Endothelial cell of umbilical vein (primary cell): ENCODE data around the gene ABCA7.

Experiments used
- CTCF ChIP-seq, 2 donors: IDR thresholded peaks; 1 replicate in 1 of 2; 2 replicates in 1 of 2; pipeline ENCODE4 v1.5.1; 2011; ENCODE audit warnings: low read length in 2 of 2, mild to moderate bottlenecking in 2 of 2, moderate library complexity in 2 of 2, control low read depth in 1 of 2, inconsistent platforms in 1 of 2, low read depth in 1 of 2; ENCODE audit not compliant: insufficient read depth in 1 of 2; ENCODE audit errors: extremely low read depth in 1 of 2
- EZH2 ChIP-seq: IDR thresholded peaks from 2 replicates; pipeline ENCODE4 v1.6.1; 2012; ENCODE audit warnings: borderline replicate concordance, low read depth, mild to moderate bottlenecking, moderate library complexity, low read length, inconsistent platforms; ENCODE audit not compliant: severe bottlenecking
- GATA2 ChIP-seq: IDR thresholded peaks from 2 replicates; pipeline ENCODE4 v1.7.0; 2011; ENCODE audit warnings: low read depth, mild to moderate bottlenecking, moderate library complexity, mixed read lengths, low read length; ENCODE audit not compliant: insufficient read length, insufficient read depth
- MAX ChIP-seq: IDR thresholded peaks from 2 replicates; pipeline ENCODE4 v1.6.1; 2011; ENCODE audit not compliant: insufficient read depth, insufficient read length
- MYC ChIP-seq: IDR thresholded peaks from one replicate; pipeline ENCODE4 v1.6.1; 2011; ENCODE audit warnings: mild to moderate bottlenecking, low read depth, low read length
- POLR2A ChIP-seq: IDR thresholded peaks from 2 replicates; pipeline ENCODE4 v1.6.1; 2012; ENCODE audit warnings: low read depth, mild to moderate bottlenecking, control low read depth, low read length
- POLR2AphosphoS5 ChIP-seq: IDR thresholded peaks from 2 replicates; pipeline ENCODE4 v1.6.1; 2012; ENCODE audit warnings: low read depth, mild to moderate bottlenecking, control low read depth, low read length, moderate library complexity; ENCODE audit not compliant: insufficient read depth

- TF ChIP-seq POLR2A, result peak; percentile 4
- no peak for TF ChIP-seq CTCF (IDR thresholded peaks at IDR 0.05; ENCODE audit: extremely low read depth in 1 of 2, insufficient read depth in 1 of 2, low read depth in 1 of 2, low read length in 2 of 2)
- TF ChIP-seq MAX, result no peak
- no peak for TF ChIP-seq POLR2AphosphoS5
- no peak for TF ChIP-seq MYC
- TF ChIP-seq GATA2, result no peak
- TF ChIP-seq EZH2, result no peak
These were observed 46.0 kb downstream of the ABCA7 start for GRCh38 chr19:1085676-1086442.
